HUES6 (cell line): ENCODE data around the gene MRPL20.
A peak's percentile ranks its signal among the peaks of the same experiment; 100 is the strongest.
"Not testable (repeated sequence)": the region's sequence is repeated elsewhere in the genome, so short reads cannot be mapped to it uniquely, and the experiment has no call there.

ENCODE experiments used
- H3K27ac ChIP-seq: 2 replicates; pipeline ENCODE4 v1.7.0; 2013; ENCODE audit warnings: low read depth, mild to moderate bottlenecking, low read length, inconsistent platforms
- H3K27me3 ChIP-seq: 2 replicates; pipeline ENCODE4 v1.6.1; 2013; ENCODE audit warnings: low read length; ENCODE audit not compliant: control insufficient read depth, insufficient read depth
- H3K36me3 ChIP-seq: 2 replicates; pipeline ENCODE4 v1.6.1; 2013; ENCODE audit warnings: low read length; ENCODE audit not compliant: control insufficient read depth, insufficient read depth
- H3K4me1 ChIP-seq: 2 replicates; pipeline ENCODE4 v1.6.1; 2013; ENCODE audit warnings: low read length; ENCODE audit not compliant: control insufficient read depth, insufficient read depth
- H3K4me3 ChIP-seq: 2 replicates; pipeline ENCODE4 v1.5.1; 2013; ENCODE audit warnings: low read depth, low read length
- H3K9ac ChIP-seq: one replicate; pipeline ENCODE4 v1.6.1; 2013; ENCODE audit warnings: mild to moderate bottlenecking, low read length
- H3K9me3 ChIP-seq: 2 replicates; pipeline ENCODE4 v1.6.1; 2013; ENCODE audit warnings: low read depth, low read length; ENCODE audit not compliant: control insufficient read depth, insufficient read depth

The MRPL20 gene

GRCh38 chr1:1406821-1407635 is at the start of gene MRPL20:
MRPL20 (minus strand) TSS chr1:1407293; CDS start chr1:1407217, 76 bp downstream.
- H3K27me3 ChIP-seq, result no peaks in the 10 kb centered on the region
- H3K4me1 ChIP-seq, result peaks cover 36% of the 10 kb centered on the region
- H3K9me3 ChIP-seq, result peaks cover 5% of the 10 kb centered on the region
- H3K27ac ChIP-seq, result peak within 1 kb of the TSS; percentile 97
- H3K4me3 ChIP-seq, result peak within 1 kb of the TSS; percentile 98
- H3K9ac ChIP-seq, result peak within 1 kb of the TSS; percentile 99
- H3K36me3 ChIP-seq, result peaks cover 56% of the 10 kb centered on the region

- not testable (repeated sequence) for H3K4me3 ChIP-seq, H3K4me1 ChIP-seq, H3K9ac ChIP-seq, H3K27ac ChIP-seq, H3K9me3 ChIP-seq, H3K36me3 ChIP-seq, H3K27me3 ChIP-seq
These were observed 49.7 kb upstream of the MRPL20 start for GRCh38 chr1:1456683-1457255.

GRCh38 chr1:1455934-1456333 is 48.8 kb upstream of the MRPL20 start:
- not testable (repeated sequence) for H3K27ac ChIP-seq, H3K9ac ChIP-seq, H3K9me3 ChIP-seq, H3K36me3 ChIP-seq, H3K27me3 ChIP-seq, H3K4me1 ChIP-seq, H3K4me3 ChIP-seq

DNA sequence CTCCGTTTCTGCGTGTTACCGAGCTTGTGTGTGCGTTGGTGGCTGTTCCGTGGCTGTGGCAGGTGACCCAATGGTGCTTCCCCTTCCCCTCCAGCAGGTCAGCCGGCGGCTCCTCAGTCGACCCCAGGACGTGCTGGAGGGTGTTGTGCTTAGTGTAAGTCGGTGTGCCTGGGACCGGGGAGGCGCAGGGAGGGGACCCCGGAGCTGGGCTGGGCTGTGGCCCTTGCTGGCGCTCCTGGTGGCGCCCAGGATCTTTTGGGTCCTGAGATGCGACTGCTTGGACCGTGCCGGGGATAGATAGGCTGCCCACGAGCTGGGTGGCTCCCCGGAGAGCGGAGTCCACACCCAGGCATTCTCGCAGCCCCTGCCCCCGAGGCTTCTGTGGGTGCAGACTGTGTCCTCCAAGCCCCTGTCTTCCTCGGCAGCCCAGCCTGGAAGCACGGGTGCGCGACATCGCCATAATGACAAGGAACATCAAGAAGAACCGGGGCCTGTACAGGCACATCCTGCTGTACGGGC is 48.3 kb upstream of the MRPL20 start:
- H3K9ac ChIP-seq, result no peak overlapping the region
- no peaks in the 10 kb centered on the region for H3K4me1 ChIP-seq
- no peak overlapping the region for H3K27ac ChIP-seq
- no peak overlapping the region for H3K4me3 ChIP-seq
- no peaks in the 10 kb centered on the region for H3K27me3 ChIP-seq
- no peaks in the 10 kb centered on the region for H3K9me3 ChIP-seq
- no peaks in the 10 kb centered on the region for H3K36me3 ChIP-seq

GRCh38 chr1:1454286-1455056 is 47.4 kb upstream of the MRPL20 start:
- not testable (repeated sequence) for H3K4me3 ChIP-seq, H3K27me3 ChIP-seq, H3K36me3 ChIP-seq

DNA sequence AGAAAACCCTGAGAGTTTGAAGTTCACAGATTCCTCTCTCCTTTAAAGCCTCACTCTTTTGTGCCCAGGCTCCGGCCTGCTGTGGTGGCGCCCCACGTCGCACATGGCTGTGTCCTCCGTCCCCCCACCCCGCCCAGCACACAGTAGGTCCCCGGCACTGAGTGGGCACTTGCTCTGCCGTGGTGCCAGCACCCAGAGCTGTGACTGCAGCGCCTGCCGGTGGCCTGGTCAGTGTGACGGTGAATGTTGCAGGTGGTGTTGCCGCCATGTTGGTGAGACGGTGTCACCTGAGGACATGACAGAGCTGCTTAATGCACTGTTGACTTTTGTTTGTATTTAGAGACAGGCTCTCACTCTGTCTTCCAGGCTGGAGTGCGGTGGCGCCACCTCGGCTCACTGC is 45.8 kb upstream of the MRPL20 start:
- no peak overlapping the region for H3K4me3 ChIP-seq

More at GRCh38 chr1:1454286-1455056, 47.4 kb upstream of the MRPL20 start:
- not testable (repeated sequence) for H3K9ac ChIP-seq, H3K9me3 ChIP-seq, H3K27ac ChIP-seq, H3K4me1 ChIP-seq

GRCh38 chr1:1452365-1452739 is 45.3 kb upstream of the MRPL20 start:
- not testable (repeated sequence) for H3K4me1 ChIP-seq, H3K9ac ChIP-seq, H3K27me3 ChIP-seq, H3K4me3 ChIP-seq, H3K36me3 ChIP-seq, H3K27ac ChIP-seq, H3K9me3 ChIP-seq

More for the DNA sequence above, 45.8 kb upstream of the MRPL20 start:
- Histone ChIP-seq H3K36me3 (no peaks in the 10 kb centered on the region), H3K27me3 (no peaks in the 10 kb centered on the region), H3K4me1 (no peaks in the 10 kb centered on the region), H3K9me3 (no peaks in the 10 kb centered on the region), H3K9ac (no peak overlapping the region), H3K27ac (no peak overlapping the region)

GRCh38 chr1:1451696-1452364 is 44.7 kb upstream of the MRPL20 start:
- Histone ChIP-seq H3K27me3 (no peaks in the 10 kb centered on the region), H3K36me3 (no peaks in the 10 kb centered on the region), H3K4me3 (no peak overlapping the region), H3K4me1 (no peaks in the 10 kb centered on the region), H3K27ac (no peak overlapping the region), H3K9ac (no peak overlapping the region), H3K9me3 (no peaks in the 10 kb centered on the region)

DNA sequence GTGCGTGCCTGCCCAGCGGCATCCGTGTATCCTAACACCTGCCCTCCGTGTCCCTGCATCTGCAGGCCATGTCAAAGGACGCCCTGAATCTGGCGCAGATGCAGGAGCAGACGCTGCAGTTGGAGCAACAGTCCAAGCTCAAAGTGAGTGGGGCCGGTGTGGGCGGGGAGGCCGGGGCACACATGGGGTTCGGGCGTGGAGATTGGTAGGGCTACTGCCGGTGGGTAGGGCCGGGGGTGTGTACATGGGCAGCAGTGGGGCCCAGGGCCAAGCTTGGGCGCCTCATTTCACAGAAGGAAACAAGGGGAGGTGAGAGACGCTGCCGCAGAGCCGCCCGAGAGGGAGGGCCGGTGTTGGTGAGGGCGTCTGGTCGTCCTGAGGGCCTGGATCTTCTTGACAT is 43.5 kb upstream of the MRPL20 start:
- not testable (repeated sequence) for H3K27me3 ChIP-seq, H3K9me3 ChIP-seq, H3K4me1 ChIP-seq, H3K9ac ChIP-seq, H3K4me3 ChIP-seq, H3K36me3 ChIP-seq, H3K27ac ChIP-seq

DNA sequence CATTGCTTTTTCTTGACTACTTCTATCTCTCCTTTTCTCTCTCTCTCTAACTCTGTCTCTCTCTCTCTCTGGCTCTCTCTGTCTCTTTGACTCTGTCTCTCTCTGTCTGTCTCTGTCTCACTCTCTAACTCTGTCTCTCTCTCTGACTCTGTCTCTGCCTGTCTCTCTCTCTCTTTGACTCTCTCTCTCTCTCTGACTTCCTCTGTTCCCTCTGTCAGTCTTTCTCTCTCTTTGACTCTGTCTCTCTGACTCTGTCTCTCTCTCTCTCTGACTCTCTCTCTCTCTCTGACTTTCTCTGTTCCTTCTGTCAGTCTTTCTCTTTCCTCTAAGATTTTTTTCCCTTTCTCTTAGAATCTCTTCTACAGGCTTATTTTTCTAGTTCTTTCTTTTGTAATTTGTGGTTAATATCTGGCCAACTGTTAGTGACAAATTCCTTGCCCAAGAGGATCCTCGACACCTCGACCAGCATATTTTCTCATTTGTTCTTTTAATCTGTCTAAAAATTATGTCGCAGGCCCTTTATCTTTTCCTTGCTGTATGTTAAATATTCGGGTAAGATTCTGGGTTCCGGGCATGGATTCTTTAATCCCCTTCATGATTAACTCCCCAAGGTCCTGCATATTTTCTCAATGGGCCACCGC is 42.1 kb upstream of the MRPL20 start, which contains the start of gene ATAD3C:
Gene ATAD3C (plus strand): TSS at position 591 of the 641 bp plus-strand sequence. CDS start 995 bp downstream, outside the sequence.
- H3K9ac ChIP-seq, result no peak within 1 kb of the TSS
- no peak within 1 kb of the TSS for H3K4me3 ChIP-seq

More for the DNA sequence above, 42.1 kb upstream of the MRPL20 start, which contains the start of gene ATAD3C:
- Histone ChIP-seq H3K36me3 (no peaks in the 10 kb centered on the region), H3K27ac (no peak within 1 kb of the TSS), H3K4me1 (no peaks in the 10 kb centered on the region), H3K27me3 (no peaks in the 10 kb centered on the region), H3K9me3 (no peaks in the 10 kb centered on the region)
